Epidermal melanocyte (primary cell): ENCODE data around the gene PPP1R37.
A peak's percentile ranks its signal among the peaks of the same experiment; 100 is the strongest.

Source experiments
- DNase-seq: peaks from one replicate; pipeline ENCODE4 v3.0.0; 2011; ENCODE audit warnings: low spot score; ENCODE audit not compliant: insufficient read length

PPP1R37 gene

GRCh38 chr19:45071545-45071938, 21.4 kb upstream of the PPP1R37 start:
- no peak for DNase-seq

- DNase-seq, result no peak
These were observed 20.8 kb upstream of the PPP1R37 start for GRCh38 chr19:45071969-45072790.

- no peak for DNase-seq
These were observed 18.2 kb upstream of the PPP1R37 start for GRCh38 chr19:45074744-45075300.

GRCh38 chr19:45075301-45076028, 17.5 kb upstream of the PPP1R37 start:
- DNase-seq, result peak; percentile 69

- peak; percentile 58 for DNase-seq
These were observed 16.7 kb upstream of the PPP1R37 start, which contains the start of gene ZNF296 for GRCh38 chr19:45076029-45076850. Gene ZNF296 (minus strand): TSS chr19:45076478. CDS start chr19:45076373, 105 bp downstream.

- DNase-seq, result no peak
These were observed 15.9 kb upstream of the PPP1R37 start for GRCh38 chr19:45076851-45077730.

GRCh38 chr19:45078390-45079062, 14.5 kb upstream of the PPP1R37 start:
- no peak for DNase-seq

- DNase-seq, result peak; percentile 70
These were observed 13.7 kb upstream of the PPP1R37 start, which contains the start of gene GEMIN7 for GRCh38 chr19:45079063-45079910. Gene GEMIN7 (plus strand): TSS chr19:45079260. CDS start chr19:45090115, 10,855 bp downstream.

- no peak for DNase-seq
These were observed 13.0 kb upstream of the PPP1R37 start for GRCh38 chr19:45079911-45080370.

- no peak for DNase-seq
These were observed 10.8 kb upstream of the PPP1R37 start for GRCh38 chr19:45082170-45082569.

- DNase-seq, result no peak
These were observed 6.5 kb upstream of the PPP1R37 start for GRCh38 chr19:45086480-45086879.

GRCh38 chr19:45087531-45087930, 5.4 kb upstream of the PPP1R37 start:
- DNase-seq, result no peak

- DNase-seq, result no peak
These were observed 2.9 kb upstream of the PPP1R37 start for GRCh38 chr19:45090034-45090433.

GRCh38 chr19:45090606-45091005, 2.4 kb upstream of the PPP1R37 start:
- no peak for DNase-seq

GRCh38 chr19:45091031-45091923, 1.7 kb upstream of the PPP1R37 start:
- DNase-seq, result peak; percentile 98

GRCh38 chr19:45094137-45094536, 1.2 kb downstream of the PPP1R37 start:
- DNase-seq, result no peak

- no peak for DNase-seq
These were observed 1.7 kb downstream of the PPP1R37 start for GRCh38 chr19:45094707-45095106.
